Panc1 (cell line): ENCODE data around the gene AKIRIN2.

ENCODE experiments used
- POLR2AphosphoS5 ChIP-seq: IDR thresholded peaks from 2 replicates; pipeline ENCODE4 v1.6.1; 2012; ENCODE audit warnings: mild to moderate bottlenecking, low read depth, low read length, moderate library complexity
- SIN3A ChIP-seq: IDR thresholded peaks from 2 replicates; pipeline ENCODE4 v1.6.1; 2012; ENCODE audit warnings: low read depth, mild to moderate bottlenecking, low read length, moderate library complexity, borderline replicate concordance; ENCODE audit not compliant: insufficient read depth
- TF ChIP-seq, protein P1 (sequence below): fragments of 450-650 bp; IDR thresholded peaks from 2 replicates; pipeline ENCODE4 v1.5.1; 2017; ENCODE audit warnings: mild to moderate bottlenecking
- TF ChIP-seq, protein P2 (sequence below), 2 experiments: IDR thresholded peaks; 2 replicates each; pipeline ENCODE4 v1.6.1; 2011 to 2012; ENCODE audit warnings: low read depth in 2 of 2, control low read depth in 1 of 2, low read length in 1 of 2, mild to moderate bottlenecking in 1 of 2, moderate library complexity in 1 of 2; ENCODE audit not compliant: insufficient read depth in 1 of 2

DNA sequence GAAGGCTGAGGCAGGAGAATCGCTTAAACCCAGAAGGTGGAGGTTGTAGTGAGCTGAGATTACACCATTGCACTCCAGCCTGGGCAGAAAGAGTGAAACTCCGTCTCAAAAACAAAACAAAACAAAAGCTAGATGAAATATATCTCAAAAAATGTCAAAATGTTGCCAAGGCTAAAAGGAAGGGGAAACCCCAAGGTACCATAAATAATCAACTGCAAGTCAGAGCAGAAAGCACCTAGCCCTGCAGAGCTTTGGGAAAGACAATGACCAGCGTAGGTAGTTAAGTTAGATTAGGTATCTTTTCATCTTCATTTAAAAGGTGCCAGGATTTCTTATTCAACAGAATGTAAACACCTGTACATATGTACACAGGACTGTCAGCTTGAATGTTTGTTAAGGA, 33.0 kb downstream of the AKIRIN2 start:
- TF ChIP-seq, protein P1, sequence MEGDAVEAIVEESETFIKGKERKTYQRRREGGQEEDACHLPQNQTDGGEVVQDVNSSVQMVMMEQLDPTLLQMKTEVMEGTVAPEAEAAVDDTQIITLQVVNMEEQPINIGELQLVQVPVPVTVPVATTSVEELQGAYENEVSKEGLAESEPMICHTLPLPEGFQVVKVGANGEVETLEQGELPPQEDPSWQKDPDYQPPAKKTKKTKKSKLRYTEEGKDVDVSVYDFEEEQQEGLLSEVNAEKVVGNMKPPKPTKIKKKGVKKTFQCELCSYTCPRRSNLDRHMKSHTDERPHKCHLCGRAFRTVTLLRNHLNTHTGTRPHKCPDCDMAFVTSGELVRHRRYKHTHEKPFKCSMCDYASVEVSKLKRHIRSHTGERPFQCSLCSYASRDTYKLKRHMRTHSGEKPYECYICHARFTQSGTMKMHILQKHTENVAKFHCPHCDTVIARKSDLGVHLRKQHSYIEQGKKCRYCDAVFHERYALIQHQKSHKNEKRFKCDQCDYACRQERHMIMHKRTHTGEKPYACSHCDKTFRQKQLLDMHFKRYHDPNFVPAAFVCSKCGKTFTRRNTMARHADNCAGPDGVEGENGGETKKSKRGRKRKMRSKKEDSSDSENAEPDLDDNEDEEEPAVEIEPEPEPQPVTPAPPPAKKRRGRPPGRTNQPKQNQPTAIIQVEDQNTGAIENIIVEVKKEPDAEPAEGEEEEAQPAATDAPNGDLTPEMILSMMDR: no peak
- TF ChIP-seq POLR2AphosphoS5 (no peak), SIN3A (no peak)
- TF ChIP-seq, protein P2, sequence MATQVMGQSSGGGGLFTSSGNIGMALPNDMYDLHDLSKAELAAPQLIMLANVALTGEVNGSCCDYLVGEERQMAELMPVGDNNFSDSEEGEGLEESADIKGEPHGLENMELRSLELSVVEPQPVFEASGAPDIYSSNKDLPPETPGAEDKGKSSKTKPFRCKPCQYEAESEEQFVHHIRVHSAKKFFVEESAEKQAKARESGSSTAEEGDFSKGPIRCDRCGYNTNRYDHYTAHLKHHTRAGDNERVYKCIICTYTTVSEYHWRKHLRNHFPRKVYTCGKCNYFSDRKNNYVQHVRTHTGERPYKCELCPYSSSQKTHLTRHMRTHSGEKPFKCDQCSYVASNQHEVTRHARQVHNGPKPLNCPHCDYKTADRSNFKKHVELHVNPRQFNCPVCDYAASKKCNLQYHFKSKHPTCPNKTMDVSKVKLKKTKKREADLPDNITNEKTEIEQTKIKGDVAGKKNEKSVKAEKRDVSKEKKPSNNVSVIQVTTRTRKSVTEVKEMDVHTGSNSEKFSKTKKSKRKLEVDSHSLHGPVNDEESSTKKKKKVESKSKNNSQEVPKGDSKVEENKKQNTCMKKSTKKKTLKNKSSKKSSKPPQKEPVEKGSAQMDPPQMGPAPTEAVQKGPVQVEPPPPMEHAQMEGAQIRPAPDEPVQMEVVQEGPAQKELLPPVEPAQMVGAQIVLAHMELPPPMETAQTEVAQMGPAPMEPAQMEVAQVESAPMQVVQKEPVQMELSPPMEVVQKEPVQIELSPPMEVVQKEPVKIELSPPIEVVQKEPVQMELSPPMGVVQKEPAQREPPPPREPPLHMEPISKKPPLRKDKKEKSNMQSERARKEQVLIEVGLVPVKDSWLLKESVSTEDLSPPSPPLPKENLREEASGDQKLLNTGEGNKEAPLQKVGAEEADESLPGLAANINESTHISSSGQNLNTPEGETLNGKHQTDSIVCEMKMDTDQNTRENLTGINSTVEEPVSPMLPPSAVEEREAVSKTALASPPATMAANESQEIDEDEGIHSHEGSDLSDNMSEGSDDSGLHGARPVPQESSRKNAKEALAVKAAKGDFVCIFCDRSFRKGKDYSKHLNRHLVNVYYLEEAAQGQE (IDR thresholded peaks at IDR 0.05; ENCODE audit: insufficient read depth in 1 of 2, low read depth in 2 of 2, low read length in 1 of 2): no peak
